ENCODE results near the gene CTCF. TPM values are rescaled to one million over a fixed set of nuclear protein-coding genes. Genes with fewer than 3 reads are reported as not detected.

CTCF gene
- total RNA-seq, 1 donor from 2014 or later, result 61.4 TPM

DNA sequence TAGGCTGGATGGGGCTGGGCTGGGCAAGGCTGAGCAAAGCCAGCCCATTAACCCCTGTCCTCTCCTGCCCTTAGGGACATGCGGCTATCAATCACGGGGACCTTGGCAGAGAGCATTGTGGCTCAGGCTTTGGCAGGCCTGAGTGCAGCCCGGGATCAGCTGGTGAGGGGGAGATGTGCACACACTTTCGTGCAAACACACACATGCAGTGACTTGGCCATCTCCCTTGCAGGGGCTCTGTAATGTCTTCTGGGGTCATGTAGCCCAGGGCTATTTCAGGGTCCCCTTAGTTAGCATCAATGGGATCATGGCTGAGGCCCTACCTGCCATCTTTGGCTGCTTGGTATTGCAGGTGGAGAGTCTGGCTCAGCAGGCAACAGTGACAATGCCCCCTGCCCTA, 89.5 kb downstream of the CTCF start:
- Mint-ChIP-seq H3K27me3 (ENCODE audit: low read depth) (peaks cover 52% of the 10 kb centered on the region), H3K36me3 (no peaks in the 10 kb centered on the region)
- DNase-seq (ENCODE audit: low spot score in 2 of 2, unreplicated experiment in 2 of 2), result no peak

DNA sequence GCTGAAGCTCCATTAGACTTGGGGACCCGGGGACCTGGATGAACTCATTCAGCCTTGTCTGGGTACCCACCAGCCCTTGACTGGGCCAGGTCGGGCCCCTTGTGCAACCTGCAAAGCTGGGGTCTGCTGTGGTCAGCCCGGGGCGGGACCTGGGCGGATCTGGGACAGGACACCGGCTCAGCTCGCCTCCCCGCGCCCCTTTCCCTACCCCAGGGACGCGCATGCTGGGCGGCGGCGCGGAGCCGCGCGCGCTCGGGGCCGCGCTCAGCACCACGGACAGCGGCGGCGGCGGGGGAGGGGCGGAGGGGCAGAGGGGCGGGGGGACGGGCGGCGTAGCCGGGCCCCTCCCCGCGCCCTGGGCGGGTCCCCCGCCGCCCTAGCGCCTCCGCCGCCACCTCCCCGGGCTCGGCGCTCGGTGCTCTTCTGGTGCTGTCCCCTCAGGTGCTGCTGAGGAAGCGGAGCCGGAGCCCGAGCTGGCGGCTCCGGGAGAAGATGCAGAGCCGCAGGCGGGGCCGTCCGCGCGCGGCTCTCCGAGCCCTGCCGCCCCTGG, 90.3 kb downstream of the CTCF start:
- no peak overlapping the region for H3K27ac Mint-ChIP-seq
- H3K4me1 Mint-ChIP-seq, result peaks cover 4% of the 10 kb centered on the region
- H3K9me3 Mint-ChIP-seq, result no peaks in the 10 kb centered on the region
- peak in 1 of 2 experiments; percentile 55 for DNase-seq (ENCODE audit: low spot score in 2 of 2, unreplicated experiment in 2 of 2)
- peaks cover 50% of the 10 kb centered on the region for H3K27me3 Mint-ChIP-seq (ENCODE audit: low read depth)
- peak overlapping the region; percentile 67 for H3K4me3 Mint-ChIP-seq
- H3K36me3 Mint-ChIP-seq, result no peaks in the 10 kb centered on the region
- TF ChIP-seq, protein P1, sequence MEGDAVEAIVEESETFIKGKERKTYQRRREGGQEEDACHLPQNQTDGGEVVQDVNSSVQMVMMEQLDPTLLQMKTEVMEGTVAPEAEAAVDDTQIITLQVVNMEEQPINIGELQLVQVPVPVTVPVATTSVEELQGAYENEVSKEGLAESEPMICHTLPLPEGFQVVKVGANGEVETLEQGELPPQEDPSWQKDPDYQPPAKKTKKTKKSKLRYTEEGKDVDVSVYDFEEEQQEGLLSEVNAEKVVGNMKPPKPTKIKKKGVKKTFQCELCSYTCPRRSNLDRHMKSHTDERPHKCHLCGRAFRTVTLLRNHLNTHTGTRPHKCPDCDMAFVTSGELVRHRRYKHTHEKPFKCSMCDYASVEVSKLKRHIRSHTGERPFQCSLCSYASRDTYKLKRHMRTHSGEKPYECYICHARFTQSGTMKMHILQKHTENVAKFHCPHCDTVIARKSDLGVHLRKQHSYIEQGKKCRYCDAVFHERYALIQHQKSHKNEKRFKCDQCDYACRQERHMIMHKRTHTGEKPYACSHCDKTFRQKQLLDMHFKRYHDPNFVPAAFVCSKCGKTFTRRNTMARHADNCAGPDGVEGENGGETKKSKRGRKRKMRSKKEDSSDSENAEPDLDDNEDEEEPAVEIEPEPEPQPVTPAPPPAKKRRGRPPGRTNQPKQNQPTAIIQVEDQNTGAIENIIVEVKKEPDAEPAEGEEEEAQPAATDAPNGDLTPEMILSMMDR (IDR thresholded peaks at IDR 0.05; ENCODE audit: unreplicated experiment), result no peak

More for the DNA sequence above, 89.5 kb downstream of the CTCF start:
- Mint-ChIP-seq H3K4me1 (peaks cover 4% of the 10 kb centered on the region), H3K4me3 (peak overlapping the region; percentile 67), H3K27ac (no peak overlapping the region), H3K9me3 (no peaks in the 10 kb centered on the region)
- TF ChIP-seq, protein P1 (IDR thresholded peaks at IDR 0.05; ENCODE audit: unreplicated experiment), result no peak

DNA sequence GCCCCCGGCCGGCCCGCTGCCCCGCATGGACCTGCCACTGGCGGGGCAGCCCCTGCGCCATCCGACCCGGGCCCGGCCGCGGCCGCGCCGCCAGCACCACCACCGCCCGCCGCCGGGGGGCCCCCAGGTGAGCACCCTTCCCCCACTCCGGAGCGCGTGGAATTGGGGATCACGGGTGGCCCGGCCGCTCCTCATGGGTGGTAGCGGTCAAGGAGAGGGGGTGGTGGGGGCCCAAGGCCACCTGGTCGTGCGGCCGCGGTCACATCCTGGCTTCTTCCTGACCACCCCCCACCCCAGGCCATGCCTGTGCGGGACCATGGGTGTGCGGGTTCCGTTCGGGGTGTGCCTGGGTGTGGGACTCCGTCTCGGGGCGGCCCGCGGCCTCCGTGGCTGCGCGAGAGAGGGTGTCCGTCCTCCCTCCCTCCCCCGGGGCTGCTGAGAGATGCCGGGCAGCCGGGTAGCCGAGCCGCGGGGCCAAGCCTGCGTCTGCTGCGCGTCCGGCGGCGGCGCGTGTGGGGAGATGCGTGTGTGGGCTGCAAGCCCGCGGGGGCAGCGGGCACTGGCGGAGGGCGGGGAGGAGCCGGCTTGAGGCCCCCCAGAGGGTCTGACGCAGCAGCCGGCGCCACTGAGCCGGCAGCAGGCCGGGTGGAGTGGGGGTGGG, 90.9 kb downstream of the CTCF start:
- no peaks in the 10 kb centered on the region for H3K9me3 Mint-ChIP-seq
- H3K27ac Mint-ChIP-seq, result no peak overlapping the region
- peaks cover 4% of the 10 kb centered on the region for H3K4me1 Mint-ChIP-seq
- H3K27me3 Mint-ChIP-seq (ENCODE audit: low read depth), result peaks cover 50% of the 10 kb centered on the region
- peak overlapping the region; percentile 69 for H3K4me3 Mint-ChIP-seq
- DNase-seq (ENCODE audit: low spot score in 2 of 2, unreplicated experiment in 2 of 2), result no peak
- H3K36me3 Mint-ChIP-seq, result no peaks in the 10 kb centered on the region
- TF ChIP-seq, protein P1 (IDR thresholded peaks at IDR 0.05; ENCODE audit: unreplicated experiment), result peak; percentile 55

DNA sequence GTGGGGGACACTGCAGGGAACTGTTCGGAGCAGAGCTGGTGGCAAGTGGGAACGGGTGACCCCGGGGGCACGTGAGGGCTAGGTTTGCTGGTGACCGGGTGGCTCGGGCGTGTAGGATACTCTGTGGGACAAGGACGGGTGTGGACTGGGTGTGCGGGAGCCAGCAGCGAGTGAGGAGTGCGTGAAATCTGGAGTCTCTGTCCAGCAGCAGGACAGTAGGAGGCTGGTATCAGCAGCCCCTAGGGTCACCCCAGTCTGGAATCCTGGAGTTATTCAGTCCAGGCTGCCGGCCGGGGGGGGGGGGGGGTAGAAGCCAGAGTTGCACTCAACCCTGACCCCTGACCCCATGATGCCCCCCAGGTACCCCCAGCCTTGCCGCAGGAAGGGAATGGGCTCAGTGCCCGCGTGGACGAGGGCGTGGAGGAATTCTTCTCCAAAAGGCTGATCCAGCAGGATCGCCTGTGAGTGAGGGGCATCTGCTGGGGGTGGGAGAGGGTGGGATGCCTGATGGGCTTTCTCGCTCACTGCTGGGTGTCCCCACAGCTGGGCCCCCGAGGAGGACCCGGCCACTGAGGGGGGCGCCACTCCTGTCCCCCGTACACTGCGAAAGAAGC, 91.6 kb downstream of the CTCF start:
- no peak for DNase-seq (ENCODE audit: low spot score in 2 of 2, unreplicated experiment in 2 of 2)
- H3K4me1 Mint-ChIP-seq, result peaks cover 6% of the 10 kb centered on the region
- H3K36me3 Mint-ChIP-seq, result no peaks in the 10 kb centered on the region
- TF ChIP-seq, protein P1 (IDR thresholded peaks at IDR 0.05; ENCODE audit: unreplicated experiment), result no peak
- peak overlapping the region; percentile 69 for H3K4me3 Mint-ChIP-seq
- H3K27ac Mint-ChIP-seq, result no peak overlapping the region
- peaks cover 50% of the 10 kb centered on the region for H3K27me3 Mint-ChIP-seq (ENCODE audit: low read depth)
- no peaks in the 10 kb centered on the region for H3K9me3 Mint-ChIP-seq

DNA sequence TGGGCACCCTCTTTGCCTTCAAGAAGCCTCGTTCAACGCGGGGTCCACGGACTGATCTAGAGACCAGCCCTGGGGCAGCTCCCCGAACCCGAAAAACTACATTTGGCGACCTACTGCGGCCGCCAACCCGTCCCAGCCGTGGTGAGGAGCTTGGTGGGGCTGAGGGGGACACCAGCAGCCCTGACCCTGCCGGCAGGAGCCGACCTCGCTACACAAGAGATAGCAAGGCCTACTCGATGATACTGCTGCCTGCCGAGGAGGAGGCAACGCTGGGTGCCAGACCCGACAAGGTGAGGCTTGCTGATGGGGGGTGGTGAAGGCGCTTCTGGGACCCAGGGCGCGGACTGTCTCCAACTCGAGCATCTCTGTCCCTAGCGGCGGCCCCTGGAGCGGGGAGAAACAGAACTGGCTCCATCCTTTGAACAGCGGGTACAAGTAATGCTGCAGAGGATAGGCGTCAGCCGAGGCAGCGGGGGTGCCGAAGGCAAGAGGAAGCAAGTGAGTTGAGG, 92.1 kb downstream of the CTCF start:
- peaks cover 11% of the 10 kb centered on the region for H3K4me1 Mint-ChIP-seq
- TF ChIP-seq, protein P1 (IDR thresholded peaks at IDR 0.05; ENCODE audit: unreplicated experiment), result no peak
- H3K4me3 Mint-ChIP-seq, result no peak overlapping the region
- H3K27ac Mint-ChIP-seq, result no peak overlapping the region
- no peak for DNase-seq (ENCODE audit: low spot score in 2 of 2, unreplicated experiment in 2 of 2)
- no peaks in the 10 kb centered on the region for H3K36me3 Mint-ChIP-seq
- H3K27me3 Mint-ChIP-seq (ENCODE audit: low read depth), result peaks cover 50% of the 10 kb centered on the region
- no peaks in the 10 kb centered on the region for H3K9me3 Mint-ChIP-seq
